Glomerular visceral epithelial cell (primary cell): ENCODE measurements around the gene PROX2.
A peak's percentile ranks its signal among the peaks of the same experiment; 100 is the strongest.

Source experiments
- DNase-seq: peaks from one replicate; pipeline ENCODE4 v3.0.0-alpha.2; 2016; ENCODE audit errors: extremely low spot score

The PROX2 gene

GRCh38 chr14:74875941-74876913 lies at the start of gene PROX2:
Gene PROX2, minus strand, starts transcription at chr14:74876145. Its CDS starts 12,311 bp downstream, at chr14:74863834.
- no peak for DNase-seq

- DNase-seq, result no peak
Observed at GRCh38 chr14:74924061-74924460, 48.1 kb upstream of the PROX2 start.

GRCh38 chr14:74922752-74923401 lies 46.9 kb upstream of the PROX2 start, which contains the start of gene RPS6KL1:
Gene RPS6KL1, minus strand, starts transcription at chr14:74923260. Its CDS starts 1,719 bp downstream, at chr14:74921541.
- peak; percentile 82 for DNase-seq

GRCh38 chr14:74921987-74922751 lies 46.2 kb upstream of the PROX2 start:
- DNase-seq, result no peak

- DNase-seq, result no peak
Observed at GRCh38 chr14:74921053-74921620, 45.2 kb upstream of the PROX2 start.

- DNase-seq, result no peak
Observed at GRCh38 chr14:74920281-74920680, 44.3 kb upstream of the PROX2 start.

GRCh38 chr14:74919421-74920165 lies 43.6 kb upstream of the PROX2 start:
- DNase-seq, result no peak

- DNase-seq, result no peak
Observed at GRCh38 chr14:74918380-74918779, 42.4 kb upstream of the PROX2 start.

- DNase-seq, result no peak
Observed at GRCh38 chr14:74917646-74918081, 41.7 kb upstream of the PROX2 start.

- DNase-seq, result no peak
Observed at GRCh38 chr14:74917178-74917543, 41.2 kb upstream of the PROX2 start.

GRCh38 chr14:74915826-74916225 lies 39.9 kb upstream of the PROX2 start:
- DNase-seq, result no peak

- DNase-seq, result no peak
Observed at GRCh38 chr14:74915426-74915825, 39.5 kb upstream of the PROX2 start.

- DNase-seq, result peak; percentile 65
Observed at GRCh38 chr14:74913986-74914573, 38.1 kb upstream of the PROX2 start.

GRCh38 chr14:74913393-74913910 lies 37.5 kb upstream of the PROX2 start:
- DNase-seq, result no peak

GRCh38 chr14:74912801-74913200 lies 36.9 kb upstream of the PROX2 start:
- no peak for DNase-seq

- no peak for DNase-seq
Observed at GRCh38 chr14:74912111-74912510, 36.2 kb upstream of the PROX2 start.

- no peak for DNase-seq
Observed at GRCh38 chr14:74911704-74912103, 35.8 kb upstream of the PROX2 start.

- no peak for DNase-seq
Observed at GRCh38 chr14:74911221-74911620, 35.3 kb upstream of the PROX2 start.

GRCh38 chr14:74910556-74910955 lies 34.6 kb upstream of the PROX2 start:
- no peak for DNase-seq

GRCh38 chr14:74909911-74910310 lies 34.0 kb upstream of the PROX2 start:
- no peak for DNase-seq
